ENCODE results near the gene PACSIN1. TPM values are rescaled to one million over a fixed set of nuclear protein-coding genes. Genes with fewer than 3 reads are reported as not detected.
"Not testable (repeated sequence)": the region's sequence is repeated elsewhere in the genome, so short reads cannot be mapped to it uniquely, and the experiment has no call there.

The PACSIN1 gene
- total RNA-seq, 1 donor from 2014 or later, result not detected

DNA sequence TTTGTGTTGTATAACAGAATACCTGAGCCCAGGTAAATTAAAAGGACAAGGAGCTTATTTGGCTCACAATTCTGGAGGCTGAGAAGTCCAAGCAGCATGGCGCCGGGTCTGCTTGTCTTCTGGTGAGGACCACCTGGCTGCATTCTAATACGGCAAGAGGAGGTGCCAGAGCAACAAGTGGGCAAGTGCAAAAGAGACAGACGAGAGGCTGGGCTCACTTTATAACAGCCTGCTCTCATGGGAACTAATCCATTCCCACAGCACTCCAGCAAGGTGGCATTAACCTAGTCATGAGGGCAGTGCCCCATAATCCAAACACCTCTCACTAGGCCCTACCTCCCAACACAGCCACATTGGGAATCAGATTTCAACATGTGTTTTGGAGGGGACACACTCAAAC, 12.9 kb downstream of the PACSIN1 start:
- H3K27me3 Mint-ChIP-seq (ENCODE audit: low read depth), result no peaks in the 10 kb centered on the region
- DNase-seq (ENCODE audit: low spot score), result no peak
- intact Hi-C loops (cut with micrococcal nuclease), result no loop called here
- H3K36me3 Mint-ChIP-seq (ENCODE audit: low read depth), result no peaks in the 10 kb centered on the region
- H3K4me1 Mint-ChIP-seq (ENCODE audit: low read depth), result no peaks in the 10 kb centered on the region
- H3K27ac Mint-ChIP-seq, result no peak overlapping the region
- H3K9me3 Mint-ChIP-seq, result no peaks in the 10 kb centered on the region
- H3K4me3 Mint-ChIP-seq (ENCODE audit: low read depth), result no peak overlapping the region

DNA sequence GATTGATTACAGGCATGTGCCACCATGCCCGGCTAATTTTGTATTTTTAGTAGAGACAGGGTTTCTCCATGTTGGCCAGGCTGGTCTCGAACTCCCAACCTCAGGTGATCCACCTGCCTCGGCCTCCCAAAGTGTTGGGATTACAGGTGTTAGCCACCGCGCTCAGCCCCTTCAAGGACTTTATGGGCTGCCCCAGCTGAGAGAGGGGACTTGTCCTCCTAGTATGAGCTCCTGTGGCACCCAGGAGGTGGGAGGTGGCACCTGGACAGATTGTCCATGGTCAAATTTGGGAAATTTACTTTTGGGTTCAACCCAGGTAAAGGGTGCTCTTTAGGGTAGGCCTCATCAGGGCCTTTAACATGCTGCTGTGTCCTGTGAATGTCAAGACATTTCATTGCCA, 17.9 kb downstream of the PACSIN1 start:
- H3K4me1 Mint-ChIP-seq (ENCODE audit: low read depth), result peaks cover 16% of the 10 kb centered on the region
- intact Hi-C loops (cut with micrococcal nuclease); H3K36me3 Mint-ChIP-seq (ENCODE audit: low read depth); H3K27ac Mint-ChIP-seq; H3K9me3 Mint-ChIP-seq; H3K27me3 Mint-ChIP-seq (ENCODE audit: low read depth); H3K4me3 Mint-ChIP-seq (ENCODE audit: low read depth); DNase-seq (ENCODE audit: low spot score): not testable (repeated sequence)

GRCh38 chr6:34484391-34484790, 18.5 kb downstream of the PACSIN1 start:
- intact Hi-C loops (cut with micrococcal nuclease), result no loop called here
- H3K4me3 Mint-ChIP-seq (ENCODE audit: low read depth), result no peak overlapping the region

GRCh38 chr6:34484899-34485298, 19.0 kb downstream of the PACSIN1 start:
- Mint-ChIP-seq H3K9me3 (no peaks in the 10 kb centered on the region), H3K36me3 (ENCODE audit: low read depth) (no peaks in the 10 kb centered on the region), H3K27me3 (ENCODE audit: low read depth) (no peaks in the 10 kb centered on the region), H3K27ac (peak overlapping the region; percentile 48), H3K4me3 (ENCODE audit: low read depth) (no peak overlapping the region), H3K4me1 (ENCODE audit: low read depth) (peaks cover 16% of the 10 kb centered on the region)
- intact Hi-C loops (cut with micrococcal nuclease), result no loop called here
- DNase-seq (ENCODE audit: low spot score), result peak; percentile 36

More at GRCh38 chr6:34484391-34484790, 18.5 kb downstream of the PACSIN1 start:
- no peak for DNase-seq (ENCODE audit: low spot score)
- Mint-ChIP-seq H3K9me3 (no peaks in the 10 kb centered on the region), H3K4me1 (ENCODE audit: low read depth) (peaks cover 16% of the 10 kb centered on the region), H3K27me3 (ENCODE audit: low read depth) (no peaks in the 10 kb centered on the region), H3K36me3 (ENCODE audit: low read depth) (no peaks in the 10 kb centered on the region), H3K27ac (peak overlapping the region; percentile 5)

DNA sequence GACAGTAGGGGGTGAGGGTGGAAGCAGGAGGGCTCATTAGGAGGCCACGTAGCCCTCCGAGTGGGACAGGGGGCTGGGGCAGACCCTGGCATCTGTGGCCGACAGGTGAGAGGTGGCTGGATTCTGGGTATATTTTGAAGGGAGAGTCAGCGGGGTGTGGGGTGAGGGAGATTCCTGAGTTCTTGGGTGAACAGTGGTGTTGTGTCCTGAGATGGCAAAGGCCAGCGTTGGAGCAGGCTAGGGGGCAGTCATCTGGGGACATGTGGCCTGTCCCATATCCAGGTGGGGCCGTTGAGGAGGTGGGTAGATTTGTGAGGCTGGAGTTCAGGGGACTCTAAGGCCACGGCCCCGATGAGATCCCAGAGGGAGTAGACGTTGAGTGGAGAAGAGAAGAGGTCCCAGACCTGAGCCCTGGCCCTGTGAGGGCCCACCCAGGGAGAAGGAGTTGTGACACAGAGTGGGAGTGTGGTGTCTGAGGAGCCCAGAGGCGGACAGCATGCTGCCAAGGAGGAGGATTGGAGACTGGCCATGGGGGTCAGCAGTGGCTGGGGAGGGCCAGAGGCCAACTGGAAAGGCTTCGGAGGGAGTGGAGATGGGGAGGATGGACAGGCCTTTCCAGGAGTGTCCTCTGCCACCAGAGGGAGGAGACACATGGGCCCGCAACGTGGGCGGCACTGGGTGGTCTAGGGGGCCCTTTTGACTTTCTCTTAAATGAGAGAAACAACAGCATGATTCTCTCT, 19.6 kb downstream of the PACSIN1 start:
- H3K4me3 Mint-ChIP-seq (ENCODE audit: low read depth), result no peak overlapping the region
- H3K36me3 Mint-ChIP-seq (ENCODE audit: low read depth), result no peaks in the 10 kb centered on the region
- no peaks in the 10 kb centered on the region for H3K27me3 Mint-ChIP-seq (ENCODE audit: low read depth)
- H3K9me3 Mint-ChIP-seq, result no peaks in the 10 kb centered on the region
- H3K4me1 Mint-ChIP-seq (ENCODE audit: low read depth), result peaks cover 16% of the 10 kb centered on the region
- DNase-seq (ENCODE audit: low spot score), result no peak
- intact Hi-C loops (cut with micrococcal nuclease), result no loop called here
- H3K27ac Mint-ChIP-seq, result peak overlapping the region; percentile 38

GRCh38 chr6:34486106-34486740, 20.3 kb downstream of the PACSIN1 start:
- H3K27ac Mint-ChIP-seq, result no peak overlapping the region
- no peaks in the 10 kb centered on the region for H3K36me3 Mint-ChIP-seq (ENCODE audit: low read depth)
- no peaks in the 10 kb centered on the region for H3K27me3 Mint-ChIP-seq (ENCODE audit: low read depth)
- H3K9me3 Mint-ChIP-seq, result no peaks in the 10 kb centered on the region
- no peak for DNase-seq (ENCODE audit: low spot score)
- no peak overlapping the region for H3K4me3 Mint-ChIP-seq (ENCODE audit: low read depth)
- H3K4me1 Mint-ChIP-seq (ENCODE audit: low read depth), result peaks cover 16% of the 10 kb centered on the region
- intact Hi-C loops (cut with micrococcal nuclease), result no loop called here

DNA sequence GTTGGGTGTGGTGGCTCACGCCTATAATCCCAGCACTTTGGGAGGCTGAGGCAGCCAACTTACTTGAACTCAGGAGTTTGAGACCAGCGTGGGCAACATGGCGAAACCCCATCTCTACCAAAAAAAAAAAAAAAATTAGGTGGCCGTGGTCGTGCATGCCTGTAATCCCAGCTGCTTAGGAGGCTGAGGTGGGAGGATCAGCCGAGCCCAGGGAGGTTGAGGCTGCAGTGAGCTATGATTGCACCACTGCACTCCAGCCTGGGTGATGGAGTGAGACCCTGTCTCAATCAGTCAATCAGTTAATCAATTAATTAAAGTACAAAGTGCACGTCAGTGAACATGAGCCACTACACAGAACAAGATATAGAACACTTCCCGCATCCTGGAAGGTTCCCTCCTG, 21.0 kb downstream of the PACSIN1 start:
- H3K36me3 Mint-ChIP-seq (ENCODE audit: low read depth); DNase-seq (ENCODE audit: low spot score); H3K9me3 Mint-ChIP-seq; intact Hi-C loops (cut with micrococcal nuclease); H3K27ac Mint-ChIP-seq; H3K4me3 Mint-ChIP-seq (ENCODE audit: low read depth); H3K27me3 Mint-ChIP-seq (ENCODE audit: low read depth): not testable (repeated sequence)
- H3K4me1 Mint-ChIP-seq (ENCODE audit: low read depth), result peaks cover 16% of the 10 kb centered on the region

- intact Hi-C loops (cut with micrococcal nuclease), result no loop called here
- no peak for DNase-seq (ENCODE audit: low spot score)
- no peak overlapping the region for H3K27ac Mint-ChIP-seq
- H3K9me3 Mint-ChIP-seq, result no peaks in the 10 kb centered on the region
- no peaks in the 10 kb centered on the region for H3K36me3 Mint-ChIP-seq (ENCODE audit: low read depth)
- no peaks in the 10 kb centered on the region for H3K27me3 Mint-ChIP-seq (ENCODE audit: low read depth)
- H3K4me1 Mint-ChIP-seq (ENCODE audit: low read depth), result peaks cover 16% of the 10 kb centered on the region
- H3K4me3 Mint-ChIP-seq (ENCODE audit: low read depth), result no peak overlapping the region
Observed at GRCh38 chr6:34487536-34487935, 21.7 kb downstream of the PACSIN1 start.

DNA sequence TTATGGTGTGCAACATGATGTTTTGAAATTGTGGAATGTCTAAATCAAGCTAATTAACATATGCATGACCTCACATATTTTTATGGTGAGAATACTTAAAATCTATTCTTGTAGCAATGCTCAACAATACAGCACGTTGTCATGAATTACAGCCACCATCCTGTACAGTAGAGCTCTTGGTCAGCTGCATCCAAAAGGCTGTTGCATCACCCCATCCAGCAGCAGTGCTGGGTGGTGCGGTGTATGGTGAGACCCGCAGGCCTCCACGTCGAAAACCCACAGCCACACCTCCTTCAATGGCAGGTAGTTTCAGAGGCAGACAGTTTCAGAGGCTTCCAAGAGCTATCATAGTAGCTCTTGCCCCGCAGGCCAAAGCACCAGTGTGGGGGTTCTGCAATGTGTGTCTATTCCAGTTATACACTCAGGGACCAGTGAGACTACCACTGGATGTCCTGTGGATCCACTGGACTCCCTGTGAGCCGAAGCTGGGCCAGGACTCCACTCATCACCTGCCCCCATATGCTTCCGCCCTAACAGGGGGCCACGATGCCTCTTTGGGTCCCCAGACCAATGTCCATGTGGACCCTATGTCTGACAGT, 23.4 kb downstream of the PACSIN1 start:
- no peak for DNase-seq (ENCODE audit: low spot score)
- Mint-ChIP-seq H3K36me3 (ENCODE audit: low read depth) (no peaks in the 10 kb centered on the region), H3K4me3 (ENCODE audit: low read depth) (no peak overlapping the region), H3K27me3 (ENCODE audit: low read depth) (no peaks in the 10 kb centered on the region), H3K4me1 (ENCODE audit: low read depth) (peaks cover 13% of the 10 kb centered on the region), H3K9me3 (no peaks in the 10 kb centered on the region), H3K27ac (no peak overlapping the region)
- intact Hi-C loops (cut with micrococcal nuclease), result no loop called here

GRCh38 chr6:34490390-34491090, 24.7 kb downstream of the PACSIN1 start:
- intact Hi-C loops (cut with micrococcal nuclease), result no loop called here
- peaks cover 3% of the 10 kb centered on the region for H3K4me1 Mint-ChIP-seq (ENCODE audit: low read depth)
- H3K4me3 Mint-ChIP-seq (ENCODE audit: low read depth), result no peak overlapping the region
- no peaks in the 10 kb centered on the region for H3K9me3 Mint-ChIP-seq
- H3K36me3 Mint-ChIP-seq (ENCODE audit: low read depth), result no peaks in the 10 kb centered on the region
- no peak for DNase-seq (ENCODE audit: low spot score)
- H3K27me3 Mint-ChIP-seq (ENCODE audit: low read depth), result peaks cover 3% of the 10 kb centered on the region
- H3K27ac Mint-ChIP-seq, result no peak overlapping the region

DNA sequence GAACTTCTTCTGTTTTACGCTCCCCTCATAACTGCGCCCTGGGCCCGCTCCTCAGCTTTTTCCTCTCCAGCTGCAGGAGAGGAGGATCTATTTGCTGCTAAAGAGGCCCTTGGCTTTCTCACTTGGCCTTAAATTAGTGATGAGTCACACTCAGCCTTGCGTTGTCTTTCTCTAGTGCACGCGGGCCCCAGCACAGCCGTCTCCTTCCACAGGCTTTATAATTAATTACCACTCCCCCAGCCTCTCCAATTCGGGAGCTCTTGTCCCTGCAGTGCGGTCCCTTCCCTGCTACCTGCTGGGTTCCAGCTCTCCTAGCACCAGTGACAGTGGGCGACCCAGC, 25.2 kb downstream of the PACSIN1 start:
- intact Hi-C loops (cut with micrococcal nuclease), result no loop called here
- H3K27me3 Mint-ChIP-seq (ENCODE audit: low read depth), result peaks cover 3% of the 10 kb centered on the region
- H3K36me3 Mint-ChIP-seq (ENCODE audit: low read depth), result no peaks in the 10 kb centered on the region
- H3K27ac Mint-ChIP-seq, result no peak overlapping the region
- no peaks in the 10 kb centered on the region for H3K9me3 Mint-ChIP-seq
- no peaks in the 10 kb centered on the region for H3K4me1 Mint-ChIP-seq (ENCODE audit: low read depth)
- no peak for DNase-seq (ENCODE audit: low spot score)
- H3K4me3 Mint-ChIP-seq (ENCODE audit: low read depth), result no peak overlapping the region

DNA sequence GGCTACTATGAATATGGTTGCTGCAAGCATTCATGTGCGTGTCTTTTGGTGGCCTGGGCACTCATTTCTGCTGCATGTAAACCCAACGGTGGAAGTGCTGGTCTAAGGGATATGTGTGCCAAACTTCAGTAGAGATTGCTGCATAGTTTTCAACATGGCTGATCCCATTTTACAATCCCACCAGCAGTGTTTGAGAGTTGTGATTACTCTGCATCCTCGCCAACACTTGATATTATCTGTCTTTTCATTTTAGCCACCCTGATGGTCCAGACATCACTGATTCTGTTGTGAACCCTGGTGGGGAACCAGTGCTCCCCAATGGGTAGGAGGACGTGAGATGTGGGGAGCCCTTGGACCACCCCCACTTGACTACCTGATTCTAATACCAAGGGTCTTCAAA, 27.5 kb downstream of the PACSIN1 start:
- Mint-ChIP-seq H3K4me1 (ENCODE audit: low read depth) (no peaks in the 10 kb centered on the region), H3K9me3 (no peaks in the 10 kb centered on the region), H3K27ac (no peak overlapping the region), H3K27me3 (ENCODE audit: low read depth) (peaks cover 5% of the 10 kb centered on the region), H3K36me3 (ENCODE audit: low read depth) (no peaks in the 10 kb centered on the region), H3K4me3 (ENCODE audit: low read depth) (no peak overlapping the region)
- intact Hi-C loops (cut with micrococcal nuclease), result no loop called here
- no peak for DNase-seq (ENCODE audit: low spot score)

DNA sequence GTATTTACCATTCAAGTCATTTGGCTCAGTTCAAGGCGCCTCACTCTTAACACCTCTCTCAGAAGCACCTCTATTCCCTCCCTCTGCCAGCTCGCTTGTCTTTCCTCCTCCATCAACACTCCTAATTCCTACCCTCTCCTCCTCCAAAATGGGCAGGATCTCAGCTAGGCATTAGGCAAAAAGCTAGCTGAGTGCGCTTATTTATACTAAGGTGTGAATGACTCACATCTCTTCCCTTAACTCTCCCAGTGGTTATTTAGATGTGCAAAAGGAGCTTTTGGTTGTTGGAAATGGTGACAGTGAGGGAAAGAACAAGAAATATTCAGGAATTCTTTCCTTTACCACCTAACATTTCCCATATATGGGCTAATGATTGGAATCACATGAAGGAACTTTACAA, 29.1 kb downstream of the PACSIN1 start:
- no peak for DNase-seq (ENCODE audit: low spot score)
- H3K4me3 Mint-ChIP-seq (ENCODE audit: low read depth), result no peak overlapping the region
- H3K9me3 Mint-ChIP-seq, result no peaks in the 10 kb centered on the region
- intact Hi-C loops (cut with micrococcal nuclease), result no loop called here
- H3K27me3 Mint-ChIP-seq (ENCODE audit: low read depth), result peaks cover 5% of the 10 kb centered on the region
- no peaks in the 10 kb centered on the region for H3K4me1 Mint-ChIP-seq (ENCODE audit: low read depth)
- no peak overlapping the region for H3K27ac Mint-ChIP-seq
- H3K36me3 Mint-ChIP-seq (ENCODE audit: low read depth), result no peaks in the 10 kb centered on the region
